NOMO-1 (cell line): ENCODE measurements around the gene ARHGAP8.

Experiments
- DNase-seq, 2 experiments: peaks; one replicate each; lab custom pipeline; 2025; ENCODE audit not compliant: unreplicated experiment in 2 of 2; lab: John Stamatoyannopoulos, UW

Gene ARHGAP8

GRCh38 chr22:44724859-44725258 is 27.5 kb upstream of the ARHGAP8 start:
- no peak for DNase-seq

DNA sequence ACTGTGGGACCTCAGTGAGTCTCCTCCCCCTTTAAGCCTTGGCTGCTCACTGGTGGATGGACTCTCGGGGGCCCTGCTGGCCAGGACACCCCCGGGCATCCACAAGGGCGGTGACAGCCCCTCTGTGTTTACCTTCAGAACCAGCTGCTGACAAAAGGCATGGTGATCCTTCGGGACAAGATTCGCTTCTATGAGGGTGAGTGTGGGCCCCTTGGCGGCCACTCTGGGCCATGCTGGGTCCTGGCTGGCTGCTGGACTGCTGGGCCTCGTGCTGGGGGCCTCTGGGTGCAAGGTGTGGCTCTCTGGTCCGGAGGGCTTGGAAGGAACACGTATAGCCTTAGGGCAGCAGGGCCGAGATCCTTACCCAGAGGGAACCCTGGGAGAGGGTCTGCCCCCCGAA is 25.9 kb upstream of the ARHGAP8 start:
- DNase-seq = no peak

GRCh38 chr22:44727148-44727547 is 25.2 kb upstream of the ARHGAP8 start:
- DNase-seq = no peak

DNA sequence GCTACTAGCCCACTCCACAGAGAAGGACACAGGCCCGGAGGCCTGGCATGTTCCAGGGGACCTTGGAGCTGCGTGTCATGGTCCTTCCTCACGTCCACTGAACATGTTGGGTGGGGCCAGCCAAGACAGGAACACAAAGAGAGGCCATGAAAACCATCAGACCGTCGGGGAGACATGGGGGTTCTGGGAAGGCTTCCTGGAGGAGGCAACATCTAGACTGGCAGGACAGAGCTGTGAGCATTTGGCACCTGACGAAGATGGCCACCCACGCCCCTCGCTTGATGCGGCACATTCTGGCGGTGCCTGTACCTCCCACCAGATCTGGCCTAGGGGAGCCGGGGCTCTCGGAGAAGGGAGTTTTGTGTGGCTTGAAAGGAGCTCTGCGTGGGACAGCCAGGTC is 24.7 kb upstream of the ARHGAP8 start:
- DNase-seq = no peak

GRCh38 chr22:44728761-44729324 is 23.5 kb upstream of the ARHGAP8 start:
- DNase-seq = no peak

- no peak for DNase-seq
These were observed 22.9 kb upstream of the ARHGAP8 start for GRCh38 chr22:44729391-44730021.

GRCh38 chr22:44730022-44730393 is 22.4 kb upstream of the ARHGAP8 start:
- no peak for DNase-seq

- DNase-seq = no peak
These were observed 21.7 kb upstream of the ARHGAP8 start for GRCh38 chr22:44730490-44731356.

GRCh38 chr22:44731357-44731970 is 20.9 kb upstream of the ARHGAP8 start:
- no peak for DNase-seq

- DNase-seq = no peak
These were observed 20.3 kb upstream of the ARHGAP8 start for GRCh38 chr22:44732017-44732561.

DNA sequence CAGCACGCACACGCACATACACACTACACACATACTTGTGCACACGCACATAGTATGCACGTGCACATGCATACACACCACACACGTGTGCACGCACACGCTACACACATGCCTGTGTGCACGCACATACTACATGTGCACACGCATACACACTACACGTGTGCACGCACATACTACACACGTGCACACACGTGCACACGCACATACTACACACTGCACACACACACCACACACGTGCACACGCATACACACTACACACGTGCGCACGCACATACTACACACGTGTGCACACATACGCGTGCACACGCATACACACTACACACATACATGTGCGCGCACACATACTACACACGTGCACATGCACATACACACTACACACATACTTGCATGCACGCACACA is 19.7 kb upstream of the ARHGAP8 start:
- DNase-seq = no peak

DNA sequence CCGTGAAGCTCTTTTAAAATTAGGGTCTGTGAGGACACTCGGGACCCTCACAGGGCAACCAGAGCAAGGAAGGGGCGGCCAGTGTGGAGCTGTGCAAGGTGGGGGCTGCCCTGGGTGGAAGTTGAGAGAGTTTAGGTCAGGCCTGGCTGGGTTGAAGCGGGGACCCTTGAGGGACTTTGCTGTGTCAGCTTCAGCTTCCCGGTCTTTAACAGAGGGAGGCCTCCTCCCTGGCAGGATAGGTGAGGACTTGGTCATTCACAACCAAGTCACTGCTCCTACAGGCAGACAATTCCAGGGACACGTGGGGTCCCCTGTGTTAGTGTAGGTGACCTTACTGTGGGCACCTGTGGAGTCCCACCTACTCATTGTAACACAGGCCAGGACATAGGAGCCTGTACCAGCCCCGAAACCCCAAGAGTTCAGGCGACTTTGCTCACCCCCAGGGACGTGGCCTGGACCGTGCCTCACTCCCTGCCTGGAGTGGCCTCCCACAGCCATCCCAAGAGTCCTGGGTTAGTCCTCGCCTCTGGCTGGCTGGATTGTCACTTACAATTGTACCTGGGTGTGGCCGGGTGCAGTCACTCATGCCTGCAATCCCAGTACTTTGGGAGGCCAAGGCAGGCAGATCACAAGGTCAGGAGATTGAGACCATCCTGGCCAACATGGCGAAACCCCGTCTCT is 18.8 kb upstream of the ARHGAP8 start:
- DNase-seq = no peak

- DNase-seq = no peak
These were observed 18.1 kb upstream of the ARHGAP8 start for GRCh38 chr22:44734278-44734677.

GRCh38 chr22:44734801-44735517 is 17.4 kb upstream of the ARHGAP8 start:
- no peak for DNase-seq

GRCh38 chr22:44735518-44736428 is 16.6 kb upstream of the ARHGAP8 start:
- peak; percentile 5 to 10 for DNase-seq

DNA sequence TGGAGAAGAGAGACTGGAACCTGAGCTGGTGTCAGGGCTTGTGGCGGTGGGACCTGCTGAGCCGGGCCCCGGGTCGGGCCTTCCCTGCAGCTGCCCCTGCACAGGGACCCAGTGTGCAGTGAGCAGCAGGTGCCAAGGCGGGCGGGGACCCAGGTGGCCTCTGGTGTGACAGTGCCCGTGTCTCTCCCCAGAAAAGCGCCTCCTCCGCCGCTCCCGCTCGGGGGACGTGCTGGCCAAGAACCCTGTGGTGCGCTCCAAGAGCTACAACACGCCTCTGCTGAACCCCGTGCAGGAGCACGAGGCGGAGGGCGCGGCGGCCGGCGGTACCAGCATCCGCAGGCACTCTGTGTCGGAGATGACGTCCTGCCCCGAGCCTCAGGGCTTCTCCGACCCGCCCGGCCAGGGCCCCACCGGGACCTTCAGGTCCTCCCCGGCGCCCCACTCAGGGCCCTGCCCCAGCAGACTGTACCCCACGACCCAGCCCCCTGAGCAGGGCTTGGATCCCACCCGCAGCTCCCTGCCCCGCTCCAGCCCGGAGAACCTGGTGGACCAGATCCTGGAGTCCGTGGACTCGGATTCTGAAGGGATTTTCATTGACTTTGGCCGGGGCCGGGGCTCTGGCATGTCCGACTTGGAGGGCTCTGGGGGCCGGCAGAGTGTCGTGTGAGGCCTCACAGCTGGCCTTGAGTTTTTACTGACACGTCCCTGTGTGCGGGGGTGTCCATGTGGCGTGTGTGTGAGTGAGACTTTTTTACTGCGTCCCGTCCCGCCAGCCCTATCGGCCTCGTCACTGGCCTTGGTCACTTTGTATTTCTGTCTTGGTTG is 15.6 kb upstream of the ARHGAP8 start:
- DNase-seq = no peak

DNA sequence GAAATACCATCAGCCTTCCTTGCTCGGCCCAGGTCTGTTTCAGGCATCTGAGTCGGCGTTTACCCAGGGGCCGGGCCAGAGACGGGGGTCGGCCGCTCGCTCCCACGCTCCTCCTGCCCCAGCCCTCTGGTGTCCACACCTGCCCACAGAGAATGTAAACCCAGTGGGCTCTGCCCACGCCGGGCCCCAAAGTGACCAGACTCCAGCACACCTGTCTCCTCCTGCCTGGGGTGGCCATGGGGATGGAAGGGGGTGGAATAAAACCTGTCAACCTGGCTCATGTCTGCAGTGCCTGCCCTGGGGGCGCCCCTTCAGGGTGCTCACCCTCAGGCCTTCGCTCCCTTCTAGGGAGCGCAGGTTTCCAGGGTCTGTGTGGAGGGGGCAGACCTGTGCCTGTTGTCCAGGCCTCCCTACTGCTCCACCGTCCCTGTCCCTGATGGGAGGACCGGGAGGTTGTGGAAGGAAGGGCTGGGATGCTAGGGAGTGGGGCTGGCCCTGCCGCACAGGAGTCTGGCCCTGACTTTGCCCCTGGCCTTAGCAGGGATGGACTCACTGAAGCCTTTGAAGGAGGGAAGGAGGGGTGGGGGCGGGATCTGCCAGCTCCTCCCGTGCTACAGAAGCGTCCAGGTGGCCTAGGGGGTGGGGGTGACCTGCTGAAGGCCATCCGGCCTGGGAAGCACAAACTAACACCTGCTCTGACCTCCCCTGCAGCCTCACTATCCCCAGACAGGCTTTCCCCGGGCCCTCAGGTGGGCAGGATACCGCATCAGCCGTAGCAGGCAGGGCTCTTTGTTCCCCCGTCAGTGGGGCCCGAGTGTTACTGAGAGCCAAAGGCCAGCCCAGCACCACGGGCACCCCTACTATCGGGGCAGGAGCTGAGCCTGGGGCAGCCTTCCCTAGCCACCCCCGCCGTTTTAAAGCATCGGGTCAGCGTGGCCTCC is 14.7 kb upstream of the ARHGAP8 start:
- DNase-seq = no peak
